Natural killer cell (primary cell): ENCODE data around the gene SHANK3. TPM values are rescaled to one million over a fixed set of nuclear protein-coding genes. Genes with fewer than 3 reads are reported as not detected.

Source experiments
- ATAC-seq, 3 donors: fragments of 150-1000 bp in 2 of 3; fragments of 200-7000 bp in 1 of 3; cut with Tn5 transposase; 1 replicate in 1 of 3; 2 replicates in 2 of 3; pipeline ENCODE4 v1.10.0; 2021; ENCODE audit warnings: mild to moderate bottlenecking in 2 of 3, moderate library complexity in 2 of 3
- DNase-seq, 2 donors: peaks; one replicate each; pipeline versions ENCODE4 v3.0.0 to v3.0.0-alpha.2; 2013 to 2021; ENCODE audit warnings: mixed read lengths in 1 of 2
- H3K27ac ChIP-seq: one replicate; pipeline ENCODE4 v1.5.1; 2013; ENCODE audit warnings: mild to moderate bottlenecking, low read length
- H3K27me3 ChIP-seq: one replicate; pipeline ENCODE4 v1.6.1; 2013; ENCODE audit warnings: low read length; ENCODE audit not compliant: control insufficient read depth, insufficient read depth
- H3K36me3 ChIP-seq: one replicate; pipeline ENCODE4 v1.6.1; 2013; ENCODE audit warnings: low read length; ENCODE audit not compliant: control insufficient read depth, insufficient read depth
- H3K4me1 ChIP-seq: one replicate; pipeline ENCODE4 v1.6.1; 2013; ENCODE audit warnings: low read length; ENCODE audit not compliant: control insufficient read depth, insufficient read depth
- H3K4me3 ChIP-seq: one replicate; pipeline ENCODE4 v1.5.1; 2013; ENCODE audit warnings: low read length
- H3K9me3 ChIP-seq: one replicate; pipeline ENCODE4 v1.6.1; 2013; ENCODE audit warnings: low read length; ENCODE audit not compliant: control insufficient read depth, insufficient read depth
- H3K27ac Mint-ChIP-seq, 2 donors: one replicate each; pipeline ENCODE4 v1.8.0; 2022; ENCODE audit warnings: mild to moderate bottlenecking in 2 of 2, mixed read lengths in 2 of 2, moderate library complexity in 1 of 2
- H3K27me3 Mint-ChIP-seq, 2 donors: one replicate each; pipeline ENCODE4 v1.8.0; 2022; ENCODE audit warnings: low read depth in 2 of 2, mixed read lengths in 2 of 2
- H3K36me3 Mint-ChIP-seq: one replicate; pipeline ENCODE4 v1.8.0; 2022; ENCODE audit warnings: mixed read lengths
- H3K4me1 Mint-ChIP-seq, 2 donors: one replicate each; pipeline ENCODE4 v1.8.0; 2022; ENCODE audit warnings: mixed read lengths in 2 of 2
- H3K4me3 Mint-ChIP-seq: one replicate; pipeline ENCODE4 v1.8.0; 2022; ENCODE audit warnings: mild to moderate bottlenecking, moderate library complexity, mixed read lengths
- H3K9me3 Mint-ChIP-seq, 2 donors: one replicate each; pipeline ENCODE4 v1.8.0; 2022; ENCODE audit warnings: mixed read lengths in 2 of 2
- WGBS: methylation state at CpG from one replicate; pipeline ENCODE4 v1.1.7; 2013; ENCODE audit warnings: missing lambda C conversion rate; ENCODE audit not compliant: insufficient coverage; 5-methylcytosine and 5-hydroxymethylcytosine counted together
- intact Hi-C: fragments of 100-400 bp; cut with micrococcal nuclease; formaldehyde crosslinking; loops from one replicate; pipeline ENCODE4 v1.14.2; 2022
- total RNA-seq, 4 donors: library from RNA; stranded (reverse); fragments of 120-200 nt in 1 of 4; gene quantifications; one replicate each; pipeline versions ENCODE4 v1.2.3 to v1.2.4, GENCODE V29; 2013 to 2022
- TF ChIP-seq, protein P1 (sequence below): fragments of 200-600 bp; IDR thresholded peaks from one replicate; pipeline ENCODE4 v1.8.0; 2022; ENCODE audit warnings: antibody characterized with exemption

Gene SHANK3
- total RNA-seq, 3 donors from 2014 or later (not counting 1 experiment from before 2014, with no cell fraction given) = 0.07 TPM; not detected in 2

DNA sequence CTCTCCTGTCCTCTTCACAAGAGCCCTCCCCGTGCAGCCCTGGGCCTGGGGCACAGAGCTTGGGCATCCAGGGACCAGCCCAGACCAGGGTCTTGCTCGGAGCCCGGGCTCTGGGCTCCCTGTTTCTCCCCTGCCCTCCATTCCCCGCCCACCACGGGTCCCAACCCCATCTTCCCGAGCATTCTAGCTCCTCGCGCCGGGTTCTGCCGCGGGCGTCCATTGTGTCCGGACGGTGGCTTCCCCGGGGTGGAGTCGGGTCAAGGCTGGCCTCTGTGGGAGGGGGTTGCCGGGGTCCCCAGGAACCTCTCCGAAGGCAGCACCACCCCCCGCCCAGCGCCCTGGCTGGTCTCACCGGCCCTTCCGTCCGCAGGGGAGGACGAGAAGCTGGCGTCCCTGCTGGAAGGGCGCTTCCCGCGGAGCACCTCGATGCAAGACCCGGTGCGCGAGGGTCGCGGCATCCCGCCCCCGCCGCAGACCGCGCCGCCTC is 47.2 kb downstream of the SHANK3 start:
- H3K4me1 ChIP-seq = no peaks in the 10 kb centered on the region
- no peaks in the 10 kb centered on the region for H3K9me3 ChIP-seq
- no peaks in the 10 kb centered on the region for H3K9me3 Mint-ChIP-seq
- intact Hi-C loops = no loop called here
- 96% methylated on average over 40 of the region's 40 CpGs for WGBS
- no peak overlapping the region for H3K4me3 Mint-ChIP-seq
- ATAC-seq (no peak), DNase-seq (no peak)
- H3K36me3 Mint-ChIP-seq = no peaks in the 10 kb centered on the region
- H3K27me3 Mint-ChIP-seq = no peaks in the 10 kb centered on the region
- H3K27ac ChIP-seq = no peak overlapping the region
- H3K36me3 ChIP-seq = no peaks in the 10 kb centered on the region
- TF ChIP-seq, protein P1, sequence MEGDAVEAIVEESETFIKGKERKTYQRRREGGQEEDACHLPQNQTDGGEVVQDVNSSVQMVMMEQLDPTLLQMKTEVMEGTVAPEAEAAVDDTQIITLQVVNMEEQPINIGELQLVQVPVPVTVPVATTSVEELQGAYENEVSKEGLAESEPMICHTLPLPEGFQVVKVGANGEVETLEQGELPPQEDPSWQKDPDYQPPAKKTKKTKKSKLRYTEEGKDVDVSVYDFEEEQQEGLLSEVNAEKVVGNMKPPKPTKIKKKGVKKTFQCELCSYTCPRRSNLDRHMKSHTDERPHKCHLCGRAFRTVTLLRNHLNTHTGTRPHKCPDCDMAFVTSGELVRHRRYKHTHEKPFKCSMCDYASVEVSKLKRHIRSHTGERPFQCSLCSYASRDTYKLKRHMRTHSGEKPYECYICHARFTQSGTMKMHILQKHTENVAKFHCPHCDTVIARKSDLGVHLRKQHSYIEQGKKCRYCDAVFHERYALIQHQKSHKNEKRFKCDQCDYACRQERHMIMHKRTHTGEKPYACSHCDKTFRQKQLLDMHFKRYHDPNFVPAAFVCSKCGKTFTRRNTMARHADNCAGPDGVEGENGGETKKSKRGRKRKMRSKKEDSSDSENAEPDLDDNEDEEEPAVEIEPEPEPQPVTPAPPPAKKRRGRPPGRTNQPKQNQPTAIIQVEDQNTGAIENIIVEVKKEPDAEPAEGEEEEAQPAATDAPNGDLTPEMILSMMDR = no peak
- H3K4me1 Mint-ChIP-seq = no peaks in the 10 kb centered on the region
- no peaks in the 10 kb centered on the region for H3K27me3 ChIP-seq
- H3K27ac Mint-ChIP-seq = no peak overlapping the region
- H3K4me3 ChIP-seq = no peak overlapping the region

DNA sequence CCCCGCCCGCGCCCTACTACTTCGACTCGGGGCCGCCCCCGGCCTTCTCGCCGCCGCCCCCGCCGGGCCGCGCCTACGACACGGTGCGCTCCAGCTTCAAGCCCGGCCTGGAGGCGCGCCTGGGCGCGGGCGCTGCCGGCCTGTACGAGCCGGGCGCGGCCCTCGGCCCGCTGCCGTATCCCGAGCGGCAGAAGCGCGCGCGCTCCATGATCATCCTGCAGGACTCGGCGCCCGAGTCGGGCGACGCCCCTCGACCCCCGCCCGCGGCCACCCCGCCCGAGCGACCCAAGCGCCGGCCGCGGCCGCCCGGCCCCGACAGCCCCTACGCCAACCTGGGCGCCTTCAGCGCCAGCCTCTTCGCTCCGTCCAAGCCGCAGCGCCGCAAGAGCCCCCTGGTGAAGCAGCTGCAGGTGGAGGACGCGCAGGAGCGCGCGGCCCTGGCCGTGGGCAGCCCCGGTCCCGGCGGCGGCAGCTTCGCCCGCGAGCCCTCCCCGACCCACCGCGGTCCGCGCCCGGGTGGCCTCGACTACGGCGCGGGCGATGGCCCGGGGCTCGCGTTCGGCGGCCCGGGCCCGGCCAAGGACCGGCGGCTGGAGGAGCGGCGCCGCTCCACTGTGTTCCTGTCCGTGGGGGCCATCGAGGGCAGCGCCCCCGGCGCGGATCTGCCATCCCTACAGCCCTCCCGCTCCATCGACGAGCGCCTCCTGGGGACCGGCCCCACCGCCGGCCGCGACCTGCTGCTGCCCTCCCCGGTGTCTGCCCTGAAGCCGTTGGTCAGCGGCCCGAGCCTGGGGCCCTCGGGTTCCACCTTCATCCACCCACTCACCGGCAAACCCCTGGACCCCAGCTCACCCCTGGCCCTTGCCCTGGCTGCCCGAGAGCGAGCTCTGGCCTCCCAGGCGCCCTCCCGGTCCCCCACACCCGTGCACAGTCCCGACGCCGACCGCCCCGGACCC is 48.0 kb downstream of the SHANK3 start:
- Histone ChIP-seq H3K36me3 (no peaks in the 10 kb centered on the region), H3K4me3 (no peak overlapping the region), H3K9me3 (no peaks in the 10 kb centered on the region), H3K27ac (no peak overlapping the region), H3K4me1 (no peaks in the 10 kb centered on the region), H3K27me3 (no peaks in the 10 kb centered on the region)
- Mint-ChIP-seq H3K27ac (no peak overlapping the region), H3K9me3 (no peaks in the 10 kb centered on the region), H3K36me3 (no peaks in the 10 kb centered on the region), H3K4me1 (no peaks in the 10 kb centered on the region), H3K4me3 (no peak overlapping the region), H3K27me3 (no peaks in the 10 kb centered on the region)
- WGBS = 97% methylated on average over 132 of the region's 132 CpGs
- TF ChIP-seq, protein P1 = no peak
- no peak for DNase-seq
- no peak for ATAC-seq
- intact Hi-C loops = no loop called here

DNA sequence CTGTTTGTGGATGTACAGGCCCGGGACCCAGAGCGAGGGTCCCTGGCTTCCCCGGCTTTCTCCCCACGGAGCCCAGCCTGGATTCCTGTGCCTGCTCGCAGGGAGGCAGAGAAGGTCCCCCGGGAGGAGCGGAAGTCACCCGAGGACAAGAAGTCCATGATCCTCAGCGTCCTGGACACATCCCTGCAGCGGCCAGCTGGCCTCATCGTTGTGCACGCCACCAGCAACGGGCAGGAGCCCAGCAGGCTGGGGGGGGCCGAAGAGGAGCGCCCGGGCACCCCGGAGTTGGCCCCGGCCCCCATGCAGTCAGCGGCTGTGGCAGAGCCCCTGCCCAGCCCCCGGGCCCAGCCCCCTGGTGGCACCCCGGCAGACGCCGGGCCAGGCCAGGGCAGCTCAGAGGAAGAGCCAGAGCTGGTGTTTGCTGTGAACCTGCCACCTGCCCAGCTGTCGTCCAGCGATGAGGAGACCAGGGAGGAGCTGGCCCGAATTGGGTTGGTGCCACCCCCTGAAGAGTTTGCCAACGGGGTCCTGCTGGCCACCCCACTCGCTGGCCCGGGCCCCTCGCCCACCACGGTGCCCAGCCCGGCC is 48.7 kb downstream of the SHANK3 start:
- no peak for DNase-seq
- H3K36me3 ChIP-seq = no peaks in the 10 kb centered on the region
- no peaks in the 10 kb centered on the region for H3K9me3 ChIP-seq
- H3K4me1 ChIP-seq = no peaks in the 10 kb centered on the region
- Mint-ChIP-seq H3K4me1 (no peaks in the 10 kb centered on the region), H3K27me3 (no peaks in the 10 kb centered on the region), H3K36me3 (no peaks in the 10 kb centered on the region), H3K27ac (no peak overlapping the region), H3K4me3 (no peak overlapping the region), H3K9me3 (no peaks in the 10 kb centered on the region)
- TF ChIP-seq, protein P1 = no peak
- no peak overlapping the region for H3K27ac ChIP-seq
- no peaks in the 10 kb centered on the region for H3K27me3 ChIP-seq
- intact Hi-C loops = no loop called here
- 93% methylated on average over 32 of the region's 32 CpGs for WGBS
- H3K4me3 ChIP-seq = no peak overlapping the region
- ATAC-seq = no peak
